Ascending aorta (tissue), 2 donors: ENCODE results near the gene SLC22A23. TPM values are rescaled to one million over a fixed set of nuclear protein-coding genes. Genes with fewer than 3 reads are reported as not detected.

Experiments used
- DNase-seq, 2 donors: peaks; one replicate each; pipeline ENCODE4 v3.0.0-alpha.2; 2019; ENCODE audit warnings: low spot score in 2 of 2
- H3K27ac ChIP-seq, 2 donors: fragments of 200-600 bp; sonication (generic); one replicate each; pipeline ENCODE4 v1.5.1; 2016 to 2017; ENCODE audit warnings: mild to moderate bottlenecking in 1 of 2
- H3K27me3 ChIP-seq: fragments of 200-600 bp; sonication (generic); one replicate; pipeline ENCODE4 v1.5.1; 2017
- H3K36me3 ChIP-seq, 2 donors: fragments of 200-600 bp; sonication (generic); one replicate each; pipeline ENCODE4 v1.5.1; 2016
- H3K4me1 ChIP-seq, 2 donors: fragments of 200-600 bp; sonication (generic); one replicate each; pipeline ENCODE4 v1.5.1; 2016 to 2017; ENCODE audit warnings: mild to moderate bottlenecking in 1 of 2
- H3K4me3 ChIP-seq, 2 donors: fragments of 200-600 bp; sonication (generic); one replicate each; pipeline ENCODE4 v1.5.1; 2016 to 2017; ENCODE audit warnings: mild to moderate bottlenecking in 1 of 2
- H3K9me3 ChIP-seq, 2 donors: fragments of 200-600 bp; sonication (generic); one replicate each; pipeline ENCODE4 v1.5.1; 2016
- intact Hi-C: fragments of 100-400 bp; cut with DNase I; formaldehyde crosslinking; loops from one replicate; pipeline ENCODE4 v1.15.1; 2023
- total RNA-seq: library from RNA; depleted of rRNA; stranded (reverse); fragments of >200 nt; gene quantifications from one replicate; pipeline ENCODE4 v1.1.0, GENCODE V29; 2016
- TF ChIP-seq, protein P1 (sequence below), 3 experiments: fragments of 200-600 bp in 2 of 3; fragments of 450-650 bp in 1 of 3; sonication (generic) in 2 of 3; IDR thresholded peaks; one replicate each; pipeline ENCODE4 v1.5.1; 2016 to 2019; ENCODE audit warnings: antibody characterized with exemption in 3 of 3, mild to moderate bottlenecking in 1 of 3, moderate library complexity in 1 of 3

SLC22A23 gene
- total RNA-seq, 1 donor from 2014 or later: 42.0 TPM

DNA sequence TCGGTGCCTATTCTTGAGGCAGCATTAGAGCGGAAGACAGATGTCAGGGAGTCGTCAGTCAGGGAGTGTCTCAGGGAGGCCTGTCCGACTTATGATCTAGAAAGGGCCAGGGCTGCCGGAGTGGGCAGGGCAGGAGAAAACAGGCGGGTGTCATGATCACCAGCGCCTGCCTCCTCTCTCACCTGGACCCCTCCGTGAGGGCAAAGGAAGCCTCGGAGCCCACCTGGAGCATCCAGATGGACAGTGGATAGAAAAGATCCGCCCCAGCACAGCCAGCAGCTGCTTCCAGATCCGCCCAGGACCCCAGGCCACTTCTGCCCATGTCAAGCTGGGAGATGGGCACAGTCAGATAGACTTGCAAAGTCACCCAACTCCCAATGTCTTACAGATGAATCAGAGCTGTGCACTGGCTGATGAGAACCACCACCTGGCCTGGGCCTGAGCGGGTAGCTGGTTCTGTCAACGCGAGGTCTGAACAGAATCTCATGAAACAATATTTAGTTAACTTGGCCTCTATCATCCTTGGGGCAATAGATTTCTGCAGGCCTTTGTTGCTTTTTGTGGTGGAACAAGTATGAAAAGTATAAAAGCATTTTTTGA lies 175.9 kb downstream of the SLC22A23 start:
- no peak overlapping the region for H3K4me3 ChIP-seq
- peak overlapping the region in 1 of 2 donors; percentile 55 for H3K27ac ChIP-seq
- H3K9me3 ChIP-seq: no peaks in the 10 kb centered on the region
- intact Hi-C loops: loop anchor here (5.0 kb wide), 2 partner anchors 131 to 176 kb away; partner anchors contain the start of gene SLC22A23
- H3K4me1 ChIP-seq: peaks cover 10 to 15% of the 10 kb centered on the region in 2 donors
- TF ChIP-seq, protein P1, sequence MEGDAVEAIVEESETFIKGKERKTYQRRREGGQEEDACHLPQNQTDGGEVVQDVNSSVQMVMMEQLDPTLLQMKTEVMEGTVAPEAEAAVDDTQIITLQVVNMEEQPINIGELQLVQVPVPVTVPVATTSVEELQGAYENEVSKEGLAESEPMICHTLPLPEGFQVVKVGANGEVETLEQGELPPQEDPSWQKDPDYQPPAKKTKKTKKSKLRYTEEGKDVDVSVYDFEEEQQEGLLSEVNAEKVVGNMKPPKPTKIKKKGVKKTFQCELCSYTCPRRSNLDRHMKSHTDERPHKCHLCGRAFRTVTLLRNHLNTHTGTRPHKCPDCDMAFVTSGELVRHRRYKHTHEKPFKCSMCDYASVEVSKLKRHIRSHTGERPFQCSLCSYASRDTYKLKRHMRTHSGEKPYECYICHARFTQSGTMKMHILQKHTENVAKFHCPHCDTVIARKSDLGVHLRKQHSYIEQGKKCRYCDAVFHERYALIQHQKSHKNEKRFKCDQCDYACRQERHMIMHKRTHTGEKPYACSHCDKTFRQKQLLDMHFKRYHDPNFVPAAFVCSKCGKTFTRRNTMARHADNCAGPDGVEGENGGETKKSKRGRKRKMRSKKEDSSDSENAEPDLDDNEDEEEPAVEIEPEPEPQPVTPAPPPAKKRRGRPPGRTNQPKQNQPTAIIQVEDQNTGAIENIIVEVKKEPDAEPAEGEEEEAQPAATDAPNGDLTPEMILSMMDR (IDR thresholded peaks at IDR 0.05): no peak
- H3K27me3 ChIP-seq: no peaks in the 10 kb centered on the region
- DNase-seq: peak; percentile 6 to 61
- no peaks in the 10 kb centered on the region for H3K36me3 ChIP-seq

DNA sequence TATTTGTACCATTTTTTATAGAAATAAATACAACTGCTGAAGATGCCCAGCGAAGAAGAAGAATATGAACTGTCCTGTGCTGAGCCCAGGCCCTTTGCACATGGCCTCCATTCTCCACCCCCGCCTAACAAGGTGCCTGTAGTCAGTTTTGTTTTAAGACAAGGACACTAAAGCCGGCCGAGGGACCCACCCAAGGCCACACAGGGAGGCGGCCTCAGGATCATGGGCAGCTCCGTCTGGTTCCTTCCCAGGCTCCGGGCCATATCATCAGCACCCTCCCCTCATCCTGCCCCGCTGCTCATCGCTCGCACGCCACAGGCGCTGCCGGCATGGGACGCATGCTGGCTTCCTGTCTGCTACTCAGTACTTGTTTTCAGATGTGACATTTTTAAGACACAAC lies 176.8 kb downstream of the SLC22A23 start:
- no peak overlapping the region for H3K4me3 ChIP-seq
- H3K9me3 ChIP-seq: no peaks in the 10 kb centered on the region
- peak in 1 of 2 donors; percentile 61 for DNase-seq
- intact Hi-C loops: loop anchor here (5.0 kb wide), 2 partner anchors 132 to 177 kb away; partner anchors contain the start of gene SLC22A23
- no peaks in the 10 kb centered on the region for H3K36me3 ChIP-seq
- peaks cover 10 to 15% of the 10 kb centered on the region in 2 donors for H3K4me1 ChIP-seq
- H3K27me3 ChIP-seq: no peaks in the 10 kb centered on the region
- TF ChIP-seq, protein P1 (IDR thresholded peaks at IDR 0.05): no peak
- no peak overlapping the region for H3K27ac ChIP-seq

DNA sequence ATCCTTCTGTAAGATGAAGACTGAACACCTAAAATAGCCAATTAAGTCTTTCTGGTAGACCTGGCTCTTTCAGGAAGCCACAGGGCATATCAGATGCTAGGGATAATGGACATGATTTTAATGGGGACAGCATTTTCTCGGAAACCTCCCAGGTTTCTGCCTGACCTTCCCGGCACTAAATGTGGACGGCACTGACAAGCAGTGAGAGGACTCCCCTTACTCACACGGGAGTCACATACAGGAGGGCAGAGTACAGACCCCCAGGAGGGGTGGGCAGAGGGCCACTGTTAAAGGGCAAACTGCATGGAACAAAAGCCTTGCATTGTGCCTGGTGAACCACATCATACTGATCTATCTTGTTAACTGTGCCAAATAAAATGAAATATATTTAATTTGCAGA lies 178.2 kb downstream of the SLC22A23 start:
- H3K27ac ChIP-seq: no peak overlapping the region
- TF ChIP-seq, protein P1 (IDR thresholded peaks at IDR 0.05): no peak
- DNase-seq: peak in 1 of 2 donors; percentile 31
- no peaks in the 10 kb centered on the region for H3K27me3 ChIP-seq
- intact Hi-C loops: loop anchor here (1.0 to 5.0 kb wide), 4 partner anchors 454 to 879 kb away; no protein-coding TSS in a partner anchor
- no peaks in the 10 kb centered on the region for H3K9me3 ChIP-seq
- H3K4me1 ChIP-seq: peaks cover 10 to 15% of the 10 kb centered on the region in 2 donors
- no peak overlapping the region for H3K4me3 ChIP-seq
- no peaks in the 10 kb centered on the region for H3K36me3 ChIP-seq

DNA sequence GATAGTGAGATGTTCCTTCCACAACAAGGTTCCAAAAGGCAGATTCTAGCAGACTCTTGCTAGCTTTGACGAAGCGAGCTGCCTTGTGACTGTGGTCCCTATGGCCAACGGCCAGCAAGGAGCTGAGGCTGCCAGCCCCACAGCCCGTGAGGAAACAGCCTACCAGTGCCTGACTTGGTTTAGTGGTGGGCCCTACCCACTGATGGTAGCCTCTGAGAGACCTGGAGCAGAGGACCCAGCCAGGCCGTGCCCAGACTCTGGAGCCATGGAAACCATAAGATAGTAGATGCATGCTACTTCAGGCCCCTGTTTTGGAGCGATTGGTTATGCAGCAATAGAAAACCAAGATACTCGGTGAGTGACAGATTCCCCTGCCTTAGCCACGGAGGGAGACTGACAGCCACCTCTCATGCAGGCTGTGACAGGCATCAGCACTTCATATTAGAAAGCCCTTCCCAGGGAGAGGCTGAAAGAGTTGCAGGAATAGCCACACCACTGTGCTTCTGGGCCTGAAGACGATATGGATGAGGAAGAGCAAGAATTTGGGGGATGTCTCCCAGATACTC lies 178.9 kb downstream of the SLC22A23 start:
- H3K4me1 ChIP-seq: peaks cover 10 to 15% of the 10 kb centered on the region in 2 donors
- peak overlapping the region in 1 of 2 donors; percentile 8 for H3K27ac ChIP-seq
- peaks cover 0 to 3% of the 10 kb centered on the region in 2 donors for H3K36me3 ChIP-seq
- no peak overlapping the region for H3K4me3 ChIP-seq
- H3K27me3 ChIP-seq: no peaks in the 10 kb centered on the region
- H3K9me3 ChIP-seq: no peaks in the 10 kb centered on the region
- intact Hi-C loops: loop anchor here (5.0 kb wide), 3 partner anchors 714 to 879 kb away; no protein-coding TSS in a partner anchor
- TF ChIP-seq, protein P1 (IDR thresholded peaks at IDR 0.05): no peak
- DNase-seq: peak in 1 of 2 donors; percentile 1

DNA sequence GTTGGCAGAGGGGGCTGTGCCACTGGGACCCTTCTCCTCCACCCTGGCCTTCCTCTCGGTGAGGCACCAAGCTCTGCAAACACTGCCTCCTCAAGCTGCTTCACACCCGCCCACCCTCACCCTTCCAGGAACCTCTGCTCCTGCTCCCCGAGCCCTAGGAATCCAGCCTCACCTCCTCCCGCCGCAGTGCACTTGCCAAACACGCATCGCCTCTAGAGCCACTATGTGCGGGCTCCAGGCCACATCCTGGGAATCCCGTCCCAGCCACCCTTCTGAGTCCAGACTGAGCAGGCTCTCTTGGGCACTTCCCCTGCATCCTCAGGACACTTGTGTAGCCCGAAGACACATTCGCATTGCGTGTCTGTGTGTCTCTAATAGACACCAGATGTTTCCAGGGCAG lies 179.6 kb downstream of the SLC22A23 start:
- Histone ChIP-seq H3K36me3 (peaks cover 3 to 5% of the 10 kb centered on the region in 2 donors), H3K27me3 (no peaks in the 10 kb centered on the region), H3K27ac (no peak overlapping the region), H3K4me1 (peaks cover 4 to 10% of the 10 kb centered on the region in 2 donors), H3K9me3 (no peaks in the 10 kb centered on the region), H3K4me3 (no peak overlapping the region)
- peak in 1 of 2 donors; percentile 3 for DNase-seq
- intact Hi-C loops: loop anchor here (5.0 kb wide), 3 partner anchors 715 to 880 kb away; no protein-coding TSS in a partner anchor
- TF ChIP-seq, protein P1 (IDR thresholded peaks at IDR 0.05): no peak
